ENCODE results near the gene ALDH16A1. TPM values are rescaled to one million over a fixed set of nuclear protein-coding genes. Genes with fewer than 3 reads are reported as not detected.

ALDH16A1 gene
- 10 to 100 TPM; 32.5 to 39.5 (median 34.2) TPM for total RNA-seq

DNA sequence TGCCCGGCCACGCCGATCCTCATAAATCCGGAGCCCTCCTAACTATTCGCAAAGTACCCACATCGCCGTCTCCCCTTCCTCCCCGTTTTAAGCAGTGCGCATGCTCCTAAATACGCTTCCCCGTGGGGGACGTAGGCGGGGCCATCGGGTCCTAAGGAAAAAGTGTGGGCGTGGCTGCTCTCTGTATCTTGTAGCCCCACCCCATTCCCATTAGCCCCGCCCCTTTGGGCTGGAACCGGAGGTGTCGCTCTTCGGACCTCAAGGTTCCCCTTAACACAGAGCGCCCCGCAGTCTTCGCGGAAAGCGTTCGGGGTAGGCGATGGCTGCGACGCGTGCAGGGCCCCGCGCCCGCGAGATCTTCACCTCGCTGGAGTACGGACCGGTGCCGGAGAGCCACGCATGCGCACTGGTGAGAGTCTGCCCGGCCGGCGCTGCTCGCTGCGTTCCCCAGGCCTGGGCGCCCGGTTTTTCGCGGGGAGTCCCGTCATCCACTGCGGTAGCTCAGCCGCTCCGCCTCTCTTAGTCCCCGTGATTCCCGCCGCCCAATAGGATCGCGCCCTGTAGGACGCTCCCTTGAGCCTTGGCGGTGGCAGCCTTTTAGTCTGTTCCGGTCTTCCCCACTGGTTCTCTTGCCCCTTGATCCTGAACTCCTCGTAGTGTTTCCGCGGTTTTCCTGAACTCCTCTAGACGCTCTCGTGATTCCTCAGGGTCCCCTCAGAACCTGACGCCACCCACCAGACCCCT lies at the start of gene ALDH16A1:
Gene ALDH16A1, plus strand, starts transcription at position 213 of the 744 bp plus-strand sequence. Its CDS starts 107 bp downstream, at position 320.
- H3K9me3 ChIP-seq, result no peaks in the 10 kb centered on the region
- peaks cover 0 to 5% of the 10 kb centered on the region in 2 donors for H3K36me3 ChIP-seq
- no peaks in the 10 kb centered on the region for H3K27me3 ChIP-seq
- intact Hi-C loops (cut with DNase I), result no loop called here
- TF ChIP-seq, protein P1, sequence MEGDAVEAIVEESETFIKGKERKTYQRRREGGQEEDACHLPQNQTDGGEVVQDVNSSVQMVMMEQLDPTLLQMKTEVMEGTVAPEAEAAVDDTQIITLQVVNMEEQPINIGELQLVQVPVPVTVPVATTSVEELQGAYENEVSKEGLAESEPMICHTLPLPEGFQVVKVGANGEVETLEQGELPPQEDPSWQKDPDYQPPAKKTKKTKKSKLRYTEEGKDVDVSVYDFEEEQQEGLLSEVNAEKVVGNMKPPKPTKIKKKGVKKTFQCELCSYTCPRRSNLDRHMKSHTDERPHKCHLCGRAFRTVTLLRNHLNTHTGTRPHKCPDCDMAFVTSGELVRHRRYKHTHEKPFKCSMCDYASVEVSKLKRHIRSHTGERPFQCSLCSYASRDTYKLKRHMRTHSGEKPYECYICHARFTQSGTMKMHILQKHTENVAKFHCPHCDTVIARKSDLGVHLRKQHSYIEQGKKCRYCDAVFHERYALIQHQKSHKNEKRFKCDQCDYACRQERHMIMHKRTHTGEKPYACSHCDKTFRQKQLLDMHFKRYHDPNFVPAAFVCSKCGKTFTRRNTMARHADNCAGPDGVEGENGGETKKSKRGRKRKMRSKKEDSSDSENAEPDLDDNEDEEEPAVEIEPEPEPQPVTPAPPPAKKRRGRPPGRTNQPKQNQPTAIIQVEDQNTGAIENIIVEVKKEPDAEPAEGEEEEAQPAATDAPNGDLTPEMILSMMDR (IDR thresholded peaks at IDR 0.05), result peak in 1 of 6 experiments; percentile 2
- peak in 1 of 2 donors; percentile 84 for TF ChIP-seq POLR2A (IDR thresholded peaks at IDR 0.05)
- peak within 1 kb of the TSS; percentile 11 to 55 (median 53) for H3K4me3 ChIP-seq (replicated peaks in 1 of 3)
- peak within 1 kb of the TSS; percentile 82 to 97 (median 91) for H3K27ac ChIP-seq
- H3K4me1 ChIP-seq, result peaks cover 5 to 13% of the 10 kb centered on the region in 2 donors
- peak; percentile 97 to 98 for DNase-seq
- WGBS, 2 donors, result 0 to 1% methylated on average over 27 to 64 of the region's 66 CpGs

GRCh38 chr19:49403404-49404187 lies 49.4 kb upstream of the ALDH16A1 start:
- intact Hi-C loops (cut with DNase I), result no loop called here
- TF ChIP-seq, protein P1 (IDR thresholded peaks at IDR 0.05), result no peak
- TF ChIP-seq POLR2A (IDR thresholded peaks at IDR 0.05), result no peak
- peak; percentile 10 to 25 for DNase-seq
- Histone ChIP-seq H3K4me1 (no peaks in the 10 kb centered on the region), H3K27ac (no peak overlapping the region), H3K36me3 (no peaks in the 10 kb centered on the region), H3K4me3 (replicated peaks in 1 of 3) (no peak overlapping the region), H3K9me3 (no peaks in the 10 kb centered on the region), H3K27me3 (no peaks in the 10 kb centered on the region)
- WGBS, 2 donors, result 38 to 42% methylated on average over 5 to 7 of the region's 7 CpGs

GRCh38 chr19:49407079-49407478 lies 45.9 kb upstream of the ALDH16A1 start:
- no peaks in the 10 kb centered on the region for H3K36me3 ChIP-seq
- DNase-seq, result no peak
- 76 to 78% methylated on average over 3 to 7 of the region's 7 CpGs for WGBS, 2 donors
- intact Hi-C loops (cut with DNase I), result no loop called here
- TF ChIP-seq, protein P1 (IDR thresholded peaks at IDR 0.05), result no peak
- no peak for TF ChIP-seq POLR2A (IDR thresholded peaks at IDR 0.05)
- H3K27ac ChIP-seq, result no peak overlapping the region
- peaks cover 0 to 12% of the 10 kb centered on the region in 2 donors for H3K4me1 ChIP-seq
- no peak overlapping the region for H3K4me3 ChIP-seq (replicated peaks in 1 of 3)
- H3K27me3 ChIP-seq, result no peaks in the 10 kb centered on the region
- no peaks in the 10 kb centered on the region for H3K9me3 ChIP-seq

- WGBS, 2 donors, result 91 to 92% methylated on average over 16 of the region's 16 CpGs
- Histone ChIP-seq H3K4me3 (replicated peaks in 1 of 3) (no peak overlapping the region), H3K27me3 (no peaks in the 10 kb centered on the region), H3K36me3 (no peaks in the 10 kb centered on the region), H3K27ac (no peak overlapping the region), H3K9me3 (no peaks in the 10 kb centered on the region), H3K4me1 (peaks cover 0 to 12% of the 10 kb centered on the region in 2 donors)
- intact Hi-C loops (cut with DNase I), result no loop called here
- no peak for DNase-seq
- TF ChIP-seq, protein P1 (IDR thresholded peaks at IDR 0.05), result no peak
- TF ChIP-seq POLR2A (IDR thresholded peaks at IDR 0.05), result no peak
These were observed 45.5 kb upstream of the ALDH16A1 start for GRCh38 chr19:49407482-49408015.
